Uterus (tissue), 4 donors: Measurements from ENCODE around the gene PPP3R1. TPM values are rescaled to one million over a fixed set of nuclear protein-coding genes. Genes with fewer than 3 reads are reported as not detected.

Experiments used
- DNase-seq, 2 donors: peaks; one replicate each; pipeline ENCODE4 v3.0.0-alpha.2; 2019 to 2020
- H3K27ac ChIP-seq, 2 donors: fragments of 200-600 bp; sonication (generic); 1 replicate in 1 of 2; 2 replicates in 1 of 2; pipeline ENCODE4 v1.5.1; 2016 to 2018
- H3K27me3 ChIP-seq, 2 donors: fragments of 200-600 bp; sonication (generic); one replicate each; pipeline ENCODE4 v1.5.1; 2018 to 2019; ENCODE audit warnings: control low read depth in 1 of 2
- H3K36me3 ChIP-seq, 2 donors: fragments of 200-600 bp; sonication (generic); one replicate each; pipeline ENCODE4 v1.5.1; 2019; ENCODE audit warnings: control low read depth in 1 of 2
- H3K4me1 ChIP-seq, 2 donors: fragments of 200-600 bp; sonication (generic); one replicate each; pipeline ENCODE4 v1.5.1; 2018 to 2019; ENCODE audit warnings: control low read depth in 1 of 2
- H3K4me3 ChIP-seq, 2 donors: fragments of 200-600 bp; sonication (generic); 1 replicate in 1 of 2; 2 replicates in 1 of 2; pipeline ENCODE4 v1.5.1; 2018 to 2019; ENCODE audit warnings: mild to moderate bottlenecking in 1 of 2
- H3K9me3 ChIP-seq, 2 donors: fragments of 200-600 bp; sonication (generic); one replicate each; pipeline ENCODE4 v1.5.1; 2019; ENCODE audit warnings: control low read depth in 1 of 2
- CTCF ChIP-seq, 4 experiments: fragments of 200-600 bp in 2 of 4; fragments of 450-650 bp in 2 of 4; sonication (generic) in 2 of 4; IDR thresholded peaks; one replicate each; pipeline ENCODE4 v1.5.1; 2016 to 2019; ENCODE audit warnings: antibody characterized with exemption in 4 of 4, mild to moderate bottlenecking in 2 of 4, moderate library complexity in 1 of 4
- POLR2A ChIP-seq, 2 donors: fragments of 450-650 bp; IDR thresholded peaks; one replicate each; pipeline ENCODE4 v1.6.1; 2016; ENCODE audit warnings: antibody characterized with exemption in 2 of 2, mild to moderate bottlenecking in 1 of 2, moderate library complexity in 1 of 2
- intact Hi-C: fragments of 100-400 bp; cut with DNase I; formaldehyde crosslinking; loops from one replicate; pipeline ENCODE4 v1.15.1; 2023; ENCODE audit warnings: low total_unique reads
- total RNA-seq, 4 donors: library from RNA; depleted of rRNA in 3 of 4; stranded (reverse); fragments of >200 nt in 3 of 4; gene quantifications; one replicate each; pipeline versions ENCODE4 v1.1.0 to v1.2.4, GENCODE V29; 2014 to 2023
- donor health status: DM: yes; HTN: yes; CAD: no.

The PPP3R1 gene
- total RNA-seq, 4 donors from 2014 or later, result 9.7 to 67.9 (median 56.0) TPM

DNA sequence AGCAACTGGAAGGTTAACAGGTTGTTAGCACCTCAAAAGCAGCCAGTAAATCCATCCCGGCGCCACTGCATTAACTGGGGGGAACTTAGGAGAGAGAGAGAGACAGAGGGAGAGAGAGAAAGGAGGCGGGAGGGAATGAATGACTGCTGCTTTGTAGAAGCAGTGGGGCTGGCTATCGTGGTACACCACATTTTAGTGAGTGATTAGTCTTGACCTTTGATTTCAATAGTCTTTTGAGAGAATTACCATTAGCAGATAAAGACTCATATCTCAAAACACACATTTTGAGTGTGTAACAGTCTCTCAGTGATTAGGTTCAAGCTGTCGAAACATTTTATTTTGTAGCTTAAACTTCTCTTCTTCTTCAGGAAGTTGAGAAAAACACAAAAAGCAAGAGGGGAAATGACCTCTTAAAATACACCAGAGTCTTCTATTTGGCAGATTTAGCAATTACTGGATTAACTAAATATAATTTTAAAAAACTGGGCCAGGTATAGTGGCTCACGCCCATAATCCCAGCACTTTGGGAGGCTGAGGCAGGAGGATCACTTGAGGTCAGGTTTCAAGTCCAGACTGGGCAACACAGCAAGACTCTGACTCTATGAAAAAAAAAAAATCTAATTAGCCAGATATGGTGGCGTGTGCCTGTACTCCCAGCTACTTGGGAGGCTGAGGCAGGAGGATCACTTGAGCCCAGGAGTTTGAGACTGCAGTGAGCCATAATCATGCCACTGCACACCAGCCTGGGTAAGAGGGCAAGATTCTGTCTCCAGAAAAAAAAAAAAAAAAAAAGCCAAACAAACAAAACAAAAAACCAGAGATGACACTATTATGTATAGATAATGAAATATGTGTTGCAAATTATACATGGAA lies 116.6 kb downstream of the PPP3R1 start:
- H3K27me3 ChIP-seq, result no peaks in the 10 kb centered on the region
- no peaks in the 10 kb centered on the region for H3K36me3 ChIP-seq
- DNase-seq, result no peak
- TF ChIP-seq POLR2A (IDR thresholded peaks at IDR 0.05), result no peak
- no peak for TF ChIP-seq CTCF (IDR thresholded peaks at IDR 0.05)
- no peaks in the 10 kb centered on the region for H3K9me3 ChIP-seq
- no peaks in the 10 kb centered on the region for H3K4me1 ChIP-seq
- H3K4me3 ChIP-seq, result no peak overlapping the region
- no peak overlapping the region for H3K27ac ChIP-seq
- intact Hi-C loops, result no loop called here

GRCh38 chr2:68134554-68134953 lies 117.8 kb downstream of the PPP3R1 start:
- intact Hi-C loops, result no loop called here
- no peak for DNase-seq
- Histone ChIP-seq H3K9me3 (no peaks in the 10 kb centered on the region), H3K36me3 (no peaks in the 10 kb centered on the region), H3K27me3 (no peaks in the 10 kb centered on the region), H3K27ac (no peak overlapping the region), H3K4me1 (no peaks in the 10 kb centered on the region), H3K4me3 (no peak overlapping the region)
- TF ChIP-seq POLR2A (IDR thresholded peaks at IDR 0.05), result no peak
- no peak for TF ChIP-seq CTCF (IDR thresholded peaks at IDR 0.05)

GRCh38 chr2:68134120-68134519 lies 118.2 kb downstream of the PPP3R1 start:
- Histone ChIP-seq H3K9me3 (no peaks in the 10 kb centered on the region), H3K27me3 (no peaks in the 10 kb centered on the region), H3K4me1 (no peaks in the 10 kb centered on the region), H3K36me3 (no peaks in the 10 kb centered on the region), H3K27ac (no peak overlapping the region), H3K4me3 (no peak overlapping the region)
- no peak for DNase-seq
- intact Hi-C loops, result no loop called here
- TF ChIP-seq POLR2A (IDR thresholded peaks at IDR 0.05), result no peak
- TF ChIP-seq CTCF (IDR thresholded peaks at IDR 0.05), result no peak

Other genes starting within 250 kb of the PPP3R1 start
- gene C1D, start 189.5 kb downstream of the PPP3R1 start, total RNA-seq, result 10 to 100 TPM; 15.8 to 87.1 (median 53.8) TPM
- gene PNO1, start 94.6 kb downstream of the PPP3R1 start, total RNA-seq, result 10 to 100 TPM in 2 of 4 donors, 1 to 10 TPM in 2; 7.6 to 15.8 (median 12.2) TPM
- gene CNRIP1, start 67.4 kb upstream of the PPP3R1 start, total RNA-seq, result 10 to 100 TPM; 30.2 to 58.1 (median 40.6) TPM
- gene PLEK, start 112.8 kb upstream of the PPP3R1 start, total RNA-seq, result 1 to 10 TPM in 3 of 4 donors, under 1 TPM in 1; under 0.01 to 7.5 (median 3.4) TPM
- 1 to 10 TPM in 2 of 4 donors, under 1 TPM in 1, not detected in 1; 0.55 to 6.8 (median 1.5) TPM for gene FBXO48, start 214.8 kb upstream of the PPP3R1 start, total RNA-seq
- gene APLF, start 215.1 kb upstream of the PPP3R1 start, total RNA-seq, result 10 to 100 TPM; 11.3 to 25.9 (median 17.1) TPM